Testis (tissue), 3 donors: Measurements from ENCODE around the gene EMC9. TPM values are rescaled to one million over a fixed set of nuclear protein-coding genes. Genes with fewer than 3 reads are reported as not detected.

Experiments used
- DNase-seq: peaks from one replicate; pipeline ENCODE4 v3.0.0-alpha.2; 2019
- H3K27ac ChIP-seq, 2 donors: fragments of 200-600 bp; sonication (generic); one replicate each; pipeline ENCODE4 v1.5.1; 2019
- H3K27me3 ChIP-seq: fragments of 200-600 bp; sonication (generic); one replicate; pipeline ENCODE4 v1.5.1; 2019
- H3K36me3 ChIP-seq: fragments of 200-600 bp; sonication (generic); one replicate; pipeline ENCODE4 v1.5.1; 2017; ENCODE audit warnings: low read depth; ENCODE audit errors: missing control alignments
- H3K4me1 ChIP-seq: fragments of 200-600 bp; sonication (generic); one replicate; pipeline ENCODE4 v1.5.1; 2019
- H3K4me3 ChIP-seq, 2 donors: fragments of 200-600 bp; sonication (generic); one replicate each; pipeline ENCODE4 v1.5.1; 2017 to 2019
- H3K9me3 ChIP-seq: fragments of 200-600 bp; sonication (generic); one replicate; pipeline ENCODE4 v1.5.1; 2017
- CTCF ChIP-seq, 3 experiments: fragments of 450-650 bp in 2 of 3; fragments of 200-600 bp in 1 of 3; sonication (generic) in 1 of 3; IDR thresholded peaks; one replicate each; pipeline ENCODE4 v1.5.1; 2016 to 2019; ENCODE audit warnings: antibody characterized with exemption in 3 of 3, mild to moderate bottlenecking in 2 of 3, moderate library complexity in 1 of 3
- POLR2A ChIP-seq: fragments of 450-650 bp; IDR thresholded peaks from one replicate; pipeline ENCODE4 v1.6.1; 2017; ENCODE audit warnings: antibody characterized with exemption, mild to moderate bottlenecking, moderate library complexity
- WGBS, 2 donors: methylation state at CpG; one replicate each; pipeline ENCODE4 v1.1.5; 2018; 5-methylcytosine and 5-hydroxymethylcytosine counted together
- intact Hi-C: fragments of 100-400 bp; cut with DNase I; formaldehyde crosslinking; loops from one replicate; pipeline ENCODE4 v1.15.1; 2023; ENCODE audit warnings: low total_unique reads
- polyA plus RNA-seq: library from polyadenylated mRNA; stranded (reverse); fragments of 350-450 nt; fragmentation: Illumina TruSeq; extraction: RNeasy Lipid Tissue Mini Kit (QIAGEN cat#74804); gene quantifications from one replicate; pipeline ENCODE4 v1.2.3, GENCODE V29; 2014; ENCODE audit warnings: low read depth, low replicate concordance; ENCODE audit not compliant: insufficient read depth
- total RNA-seq, 2 donors: library from RNA; depleted of rRNA; stranded (reverse); fragments of >200 nt; gene quantifications; one replicate each; pipeline ENCODE4 v1.2.3, GENCODE V29; 2016

EMC9 gene
- total and polyA plus RNA-seq, 3 donors from 2014 or later = 15.2 to 33.7 (median 23.9) TPM

- TF ChIP-seq POLR2A (no peak), CTCF (IDR thresholded peaks at IDR 0.05) (no peak)
- no peaks in the 10 kb centered on the region for H3K27me3 ChIP-seq
- H3K27ac ChIP-seq = peak overlapping the region in 1 of 2 donors; percentile 86
- H3K4me1 ChIP-seq = peaks cover 24% of the 10 kb centered on the region
- 85 to 90% methylated on average over 8 of the region's 8 CpGs for WGBS, 2 donors
- H3K4me3 ChIP-seq = no peak overlapping the region
- DNase-seq = no peak
- H3K36me3 ChIP-seq = no peaks in the 10 kb centered on the region
- H3K9me3 ChIP-seq = no peaks in the 10 kb centered on the region
- intact Hi-C loops = no loop called here
Observed at GRCh38 chr14:24137529-24138395, 3.6 kb downstream of the EMC9 start.

DNA sequence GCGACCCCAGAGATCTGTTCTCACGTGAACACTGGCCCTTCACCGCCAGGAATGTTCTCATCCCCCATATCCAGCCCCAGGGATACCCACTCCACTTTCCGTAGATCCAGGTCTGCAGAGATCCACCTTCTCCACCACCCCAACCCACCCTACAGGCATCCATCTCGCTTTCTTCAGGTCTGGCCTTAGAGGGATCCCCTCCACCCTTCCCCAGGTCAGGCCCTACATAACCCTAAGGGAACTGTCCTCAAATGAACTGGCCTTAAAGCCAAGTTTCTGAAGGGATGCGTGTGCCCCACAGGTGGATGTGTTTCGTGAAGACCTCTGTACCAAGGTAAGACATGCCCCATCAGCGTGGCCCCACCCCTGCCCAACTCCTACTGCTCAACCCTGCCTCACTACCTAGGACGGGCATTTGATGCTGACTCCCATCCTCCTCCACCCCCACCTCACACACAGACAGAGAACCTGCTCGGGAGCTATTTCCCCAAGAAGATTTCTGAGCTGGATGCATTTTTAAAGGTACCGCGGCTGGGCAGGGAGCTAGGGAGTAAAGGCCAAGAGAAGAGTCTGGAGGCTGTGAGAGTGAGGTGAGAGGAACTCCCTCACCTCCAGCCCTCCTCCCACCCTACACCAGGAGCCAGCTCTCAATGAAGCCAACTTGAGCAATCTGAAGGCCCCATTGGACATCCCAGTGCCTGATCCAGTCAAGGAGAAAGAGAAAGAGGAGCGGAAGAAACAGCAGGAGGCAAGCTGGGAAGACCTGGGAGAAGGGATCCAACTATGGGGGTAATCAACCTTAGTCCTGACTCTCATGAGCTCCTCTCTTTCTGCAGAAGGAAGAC is 4.5 kb downstream of the EMC9 start:
- WGBS, 2 donors = 28 to 32% methylated on average over 13 of the region's 13 CpGs
- peak overlapping the region; percentile 79 to 89 for H3K4me3 ChIP-seq
- no peak for TF ChIP-seq POLR2A
- TF ChIP-seq CTCF (IDR thresholded peaks at IDR 0.05) = no peak

DNA sequence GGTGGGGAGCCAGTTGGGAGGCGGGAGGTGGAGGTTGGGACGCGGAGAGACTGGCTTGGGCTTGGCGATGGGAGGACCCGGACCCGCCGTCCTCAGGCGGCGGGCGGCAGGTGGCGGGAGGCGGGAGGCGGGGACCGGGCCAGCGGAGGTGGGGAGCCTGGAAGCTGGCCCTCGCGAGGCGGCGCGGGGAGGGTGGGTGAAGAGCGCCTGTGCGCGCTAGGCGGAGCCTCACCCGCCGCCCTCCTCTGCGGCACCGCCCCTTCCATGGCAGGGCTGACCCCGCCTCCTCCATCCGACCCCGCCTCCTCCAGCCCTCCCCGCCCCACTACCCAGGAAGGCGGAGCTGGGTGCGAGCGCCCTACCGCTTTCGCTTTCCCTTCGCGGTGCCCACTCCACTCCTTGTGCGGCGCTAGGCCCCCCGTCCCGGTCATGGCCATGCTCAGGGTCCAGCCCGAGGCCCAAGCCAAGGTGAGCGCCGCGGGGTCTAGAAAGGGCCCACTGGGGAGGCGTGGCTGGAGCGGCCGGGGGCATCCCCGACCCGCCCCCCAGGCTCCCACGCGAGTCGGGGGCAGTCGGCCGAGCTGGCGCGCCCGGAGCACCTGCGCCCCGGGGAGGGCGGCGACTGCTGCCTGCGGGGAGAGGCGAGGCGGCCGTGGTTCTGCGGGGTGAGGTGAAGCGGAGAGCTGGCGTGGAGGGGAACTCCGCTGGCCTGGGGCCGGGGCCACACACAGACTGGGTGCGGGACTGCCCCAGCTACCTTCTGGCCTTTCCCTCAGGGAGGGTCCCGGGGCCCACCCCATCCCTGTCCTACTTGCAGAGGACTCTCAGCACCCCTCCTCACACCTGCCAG is 5.3 kb downstream of the EMC9 start, which contains the start of gene PSME1:
PSME1 (plus strand) TSS at position 361 of the 850 bp plus-strand sequence; CDS start at position 430, 69 bp downstream.
- peak; percentile 95 for DNase-seq
- WGBS, 2 donors = 0% methylated on average over 21 to 62 of the region's 75 CpGs
- intact Hi-C loops = no loop called here
- peak within 1 kb of the TSS; percentile 86 to 88 for H3K27ac ChIP-seq
- no peaks in the 10 kb centered on the region for H3K27me3 ChIP-seq
- peak; percentile 29 for TF ChIP-seq POLR2A
- TF ChIP-seq CTCF (IDR thresholded peaks at IDR 0.05) = no peak
- H3K36me3 ChIP-seq = no peaks in the 10 kb centered on the region
- H3K4me3 ChIP-seq = peak within 1 kb of the TSS; percentile 79 to 89
- H3K9me3 ChIP-seq = no peaks in the 10 kb centered on the region
- peaks cover 26% of the 10 kb centered on the region for H3K4me1 ChIP-seq

More for the DNA sequence above, 4.5 kb downstream of the EMC9 start:
- no peak for DNase-seq
- H3K27me3 ChIP-seq = no peaks in the 10 kb centered on the region
- H3K27ac ChIP-seq = peak overlapping the region; percentile 86 to 88
- intact Hi-C loops = no loop called here
- no peaks in the 10 kb centered on the region for H3K36me3 ChIP-seq
- no peaks in the 10 kb centered on the region for H3K9me3 ChIP-seq
- H3K4me1 ChIP-seq = peaks cover 20% of the 10 kb centered on the region

GRCh38 chr14:24135584-24135833 is 5.9 kb downstream of the EMC9 start:
- WGBS, 2 donors = 2 to 5% methylated on average over 9 of the region's 9 CpGs
- Histone ChIP-seq H3K4me3 (peak overlapping the region; percentile 79 to 89), H3K27me3 (no peaks in the 10 kb centered on the region), H3K9me3 (no peaks in the 10 kb centered on the region), H3K27ac (peak overlapping the region; percentile 86 to 88), H3K36me3 (no peaks in the 10 kb centered on the region), H3K4me1 (peaks cover 29% of the 10 kb centered on the region)
- DNase-seq = no peak
- no peak for TF ChIP-seq CTCF (IDR thresholded peaks at IDR 0.05)
- TF ChIP-seq POLR2A = no peak
- intact Hi-C loops = no loop called here
